ENCODE results near the gene DBH. TPM values are rescaled to one million over a fixed set of nuclear protein-coding genes. Genes with fewer than 3 reads are reported as not detected.
A peak's percentile ranks its signal among the peaks of the same experiment; 100 is the strongest.

The DBH gene
- polyA plus RNA-seq, 1 donor (not counting 4 experiments of a cell fraction or from before 2014, with no cell fraction given), result not detected

- Histone ChIP-seq H3K9me3 (ENCODE audit: control insufficient read depth, low read depth, low read length) (no peaks in the 10 kb centered on the region), H3K27ac (ENCODE audit: control insufficient read depth, insufficient read depth, low read length) (no peak overlapping the region), H3K79me2 (ENCODE audit: control insufficient read depth, insufficient read depth, low read length) (no peaks in the 10 kb centered on the region), H3K4me3 (ENCODE audit: control insufficient read depth in 2 of 3, extremely low read depth in 1 of 3, insufficient read depth in 2 of 3, low read depth in 1 of 3, low read length in 3 of 3) (no peak overlapping the region), H3K4me2 (ENCODE audit: control insufficient read depth, extremely low read depth, insufficient read depth, low read depth, low read length) (no peak overlapping the region), H4K20me1 (ENCODE audit: control insufficient read depth, extremely low read depth, insufficient read depth, low read length) (no peaks in the 10 kb centered on the region), H3K27me3 (ENCODE audit: control insufficient read depth, extremely low read depth, insufficient read depth, low read length) (peaks cover 55% of the 10 kb centered on the region), H3K36me3 (ENCODE audit: control insufficient read depth in 2 of 2, extremely low read depth in 1 of 2, insufficient read depth in 2 of 2, low read length in 2 of 2) (no peaks in the 10 kb centered on the region), H3K9me1 (ENCODE audit: control insufficient read depth, extremely low read depth, insufficient read depth, low read length) (no peaks in the 10 kb centered on the region), H3K9ac (ENCODE audit: control insufficient read depth, extremely low read depth, insufficient read depth, low read length) (no peak overlapping the region), H3K4me1 (ENCODE audit: control insufficient read depth, extremely low read depth, insufficient read depth, low read length) (no peaks in the 10 kb centered on the region), H2AFZ (ENCODE audit: control insufficient read depth, low read length) (no peak overlapping the region)
- dilution Hi-C loops (cut with MboI; ENCODE audit: extremely low pct_ligation_motif_present, low sequenced_read_pairs), result no loop called here
- no peak for FAIRE-seq
- no peak for DNase-seq (ENCODE audit: low read depth, low spot score)
- TF ChIP-seq, protein P1, sequence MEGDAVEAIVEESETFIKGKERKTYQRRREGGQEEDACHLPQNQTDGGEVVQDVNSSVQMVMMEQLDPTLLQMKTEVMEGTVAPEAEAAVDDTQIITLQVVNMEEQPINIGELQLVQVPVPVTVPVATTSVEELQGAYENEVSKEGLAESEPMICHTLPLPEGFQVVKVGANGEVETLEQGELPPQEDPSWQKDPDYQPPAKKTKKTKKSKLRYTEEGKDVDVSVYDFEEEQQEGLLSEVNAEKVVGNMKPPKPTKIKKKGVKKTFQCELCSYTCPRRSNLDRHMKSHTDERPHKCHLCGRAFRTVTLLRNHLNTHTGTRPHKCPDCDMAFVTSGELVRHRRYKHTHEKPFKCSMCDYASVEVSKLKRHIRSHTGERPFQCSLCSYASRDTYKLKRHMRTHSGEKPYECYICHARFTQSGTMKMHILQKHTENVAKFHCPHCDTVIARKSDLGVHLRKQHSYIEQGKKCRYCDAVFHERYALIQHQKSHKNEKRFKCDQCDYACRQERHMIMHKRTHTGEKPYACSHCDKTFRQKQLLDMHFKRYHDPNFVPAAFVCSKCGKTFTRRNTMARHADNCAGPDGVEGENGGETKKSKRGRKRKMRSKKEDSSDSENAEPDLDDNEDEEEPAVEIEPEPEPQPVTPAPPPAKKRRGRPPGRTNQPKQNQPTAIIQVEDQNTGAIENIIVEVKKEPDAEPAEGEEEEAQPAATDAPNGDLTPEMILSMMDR (optimal IDR thresholded peaks at IDR 0.05 in 1 of 3, IDR thresholded peaks at IDR 0.05 in 1 of 3, conservative IDR thresholded peaks at IDR 0.05 in 1 of 3; ENCODE audit: extremely low read depth in 1 of 3, insufficient read depth in 2 of 3, low read length in 3 of 3), result no peak
- TF ChIP-seq EZH2 (IDR thresholded peaks at IDR 0.05; ENCODE audit: low read length), result no peak
These were observed 64.7 kb downstream of the DBH start for GRCh38 chr9:133700819-133701320.

GRCh38 chr9:133701321-133701980, 65.3 kb downstream of the DBH start:
- H4K20me1 ChIP-seq (ENCODE audit: control insufficient read depth, extremely low read depth, insufficient read depth, low read length), result no peaks in the 10 kb centered on the region
- no peak for DNase-seq (ENCODE audit: low read depth, low spot score)
- no peaks in the 10 kb centered on the region for H3K9me1 ChIP-seq (ENCODE audit: control insufficient read depth, extremely low read depth, insufficient read depth, low read length)
- peak; percentile 53 for TF ChIP-seq EZH2 (IDR thresholded peaks at IDR 0.05; ENCODE audit: low read length)
- TF ChIP-seq, protein P1 (optimal IDR thresholded peaks at IDR 0.05 in 1 of 3, IDR thresholded peaks at IDR 0.05 in 1 of 3, conservative IDR thresholded peaks at IDR 0.05 in 1 of 3; ENCODE audit: extremely low read depth in 1 of 3, insufficient read depth in 2 of 3, low read length in 3 of 3), result no peak
- no peak overlapping the region for H3K9ac ChIP-seq (ENCODE audit: control insufficient read depth, extremely low read depth, insufficient read depth, low read length)
- no peak for FAIRE-seq
- H3K27me3 ChIP-seq (ENCODE audit: control insufficient read depth, extremely low read depth, insufficient read depth, low read length), result peaks cover 56% of the 10 kb centered on the region
- no peaks in the 10 kb centered on the region for H3K36me3 ChIP-seq (ENCODE audit: control insufficient read depth in 2 of 2, extremely low read depth in 1 of 2, insufficient read depth in 2 of 2, low read length in 2 of 2)
- no peaks in the 10 kb centered on the region for H3K9me3 ChIP-seq (ENCODE audit: control insufficient read depth, low read depth, low read length)
- H3K79me2 ChIP-seq (ENCODE audit: control insufficient read depth, insufficient read depth, low read length), result no peaks in the 10 kb centered on the region
- H3K4me2 ChIP-seq (ENCODE audit: control insufficient read depth, extremely low read depth, insufficient read depth, low read depth, low read length), result no peak overlapping the region
- H3K4me3 ChIP-seq (ENCODE audit: control insufficient read depth in 2 of 3, extremely low read depth in 1 of 3, insufficient read depth in 2 of 3, low read depth in 1 of 3, low read length in 3 of 3), result no peak overlapping the region
- dilution Hi-C loops (cut with MboI; ENCODE audit: extremely low pct_ligation_motif_present, low sequenced_read_pairs), result no loop called here
- no peak overlapping the region for H2AFZ ChIP-seq (ENCODE audit: control insufficient read depth, low read length)
- no peak overlapping the region for H3K27ac ChIP-seq (ENCODE audit: control insufficient read depth, insufficient read depth, low read length)
- H3K4me1 ChIP-seq (ENCODE audit: control insufficient read depth, extremely low read depth, insufficient read depth, low read length), result no peaks in the 10 kb centered on the region

Measured in keratinocyte (primary cell).